NCI-H446 treated with DMSO at 0.1 percent for 48 hours (cell line): Measurements from ENCODE around the gene ACER1.
"Not testable (repeated sequence)": the region's sequence is repeated elsewhere in the genome, so short reads cannot be mapped to it uniquely, and the experiment has no call there.

Experiments
- DNase-seq: peaks from one replicate; lab custom pipeline; 2025; lab: John Stamatoyannopoulos, UW

The ACER1 gene

DNA sequence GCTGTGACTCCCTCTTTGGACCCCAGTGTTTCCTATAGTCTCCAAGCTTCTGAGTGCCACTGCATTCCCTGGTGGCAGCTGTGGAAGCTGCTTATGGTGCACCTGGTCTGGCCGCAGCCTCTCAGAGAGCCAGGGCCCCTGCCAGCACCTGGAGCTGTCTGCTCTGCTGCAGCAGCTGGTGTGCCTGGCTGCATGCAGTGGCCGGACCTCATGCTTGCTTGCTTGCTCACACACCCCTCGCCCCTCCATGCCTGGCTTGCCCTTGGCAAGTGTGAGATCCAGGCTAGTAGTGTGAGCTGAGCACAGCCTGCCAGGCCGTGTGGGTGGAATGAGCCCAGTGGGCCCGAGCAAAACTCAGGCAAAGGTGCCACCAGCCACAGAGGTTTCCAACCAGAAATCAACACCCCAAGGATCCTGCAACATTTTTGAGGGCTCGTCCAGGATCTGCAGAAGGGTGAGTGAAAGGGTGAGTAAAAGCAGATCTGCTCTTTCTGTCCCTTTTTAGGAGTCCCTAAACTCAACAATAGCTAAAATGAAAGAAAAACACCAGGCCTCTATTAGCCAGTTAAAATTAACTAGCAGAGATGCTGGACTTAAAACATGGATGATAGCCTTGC, 46.0 kb downstream of the ACER1 start:
- no peak for DNase-seq

DNA sequence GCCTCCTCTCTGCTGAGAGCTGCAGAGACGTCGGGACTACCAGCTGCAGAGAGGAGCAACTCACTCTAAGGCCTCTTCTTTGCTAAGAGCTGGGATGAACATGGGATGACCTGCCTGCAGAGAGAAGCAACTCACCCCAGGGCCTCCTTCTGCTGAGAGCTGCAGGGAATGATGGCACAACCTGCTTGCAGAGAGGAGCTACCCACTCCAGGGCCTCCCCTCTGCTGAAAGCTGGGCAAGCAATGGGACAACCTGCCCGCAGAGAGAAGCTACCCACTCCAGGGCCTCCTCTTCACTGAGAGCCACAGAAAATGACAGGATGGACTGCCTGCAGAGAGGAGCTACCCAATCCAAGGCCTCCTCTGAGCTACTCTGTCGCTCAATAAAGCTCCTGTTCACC, 46.7 kb downstream of the ACER1 start:
- no peak for DNase-seq

DNA sequence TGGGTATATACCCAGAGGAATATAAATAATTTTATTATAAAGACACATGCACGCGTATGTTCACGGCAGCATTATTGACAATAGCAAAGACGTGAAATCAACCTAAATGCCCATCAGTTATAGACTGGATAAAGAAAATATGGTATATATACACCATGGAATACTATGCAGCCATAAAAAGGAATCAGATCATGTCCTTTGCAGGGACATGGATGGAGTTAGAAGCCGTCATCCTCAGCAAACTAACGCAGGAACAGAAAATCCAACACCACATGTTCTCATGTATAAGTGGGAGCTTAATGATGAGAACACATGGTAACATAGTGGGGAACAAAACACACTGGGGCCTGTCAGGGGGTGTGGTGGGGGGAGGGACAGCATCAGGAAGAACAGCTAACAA, 51.0 kb downstream of the ACER1 start:
- not testable (repeated sequence) for DNase-seq

DNA sequence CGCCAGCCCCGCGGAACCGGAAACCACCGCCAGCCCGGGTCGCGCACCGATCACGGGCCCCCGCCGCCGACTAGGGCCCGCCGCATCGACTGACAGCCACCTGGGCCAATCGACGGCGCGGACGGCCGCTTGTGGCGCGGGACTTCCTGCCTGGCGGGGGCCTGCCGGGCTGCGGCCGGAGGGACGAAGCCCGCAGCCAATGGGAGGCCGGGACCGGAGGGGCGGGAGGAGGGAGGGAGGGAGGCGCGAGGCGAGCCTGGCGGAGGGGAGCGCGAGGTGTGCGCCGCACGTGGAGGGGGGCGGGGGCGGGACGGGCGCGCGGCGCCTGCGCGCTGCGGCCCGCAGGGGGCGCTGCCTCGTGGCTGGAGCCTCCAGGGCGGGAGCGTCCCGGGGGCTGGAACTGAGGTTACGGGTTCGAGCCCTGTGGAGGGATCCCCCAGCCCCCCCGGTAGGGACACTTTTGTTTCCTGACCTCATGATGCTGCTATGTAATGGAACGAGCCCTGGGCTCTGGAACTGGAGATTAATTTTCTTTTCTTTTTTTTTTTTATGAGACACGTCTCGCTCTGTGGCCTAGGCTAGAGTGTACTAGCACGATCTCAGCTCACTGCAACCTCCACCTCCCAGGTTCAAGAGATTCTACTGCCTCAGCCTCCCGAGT, 53.4 kb downstream of the ACER1 start, which contains the start of gene MLLT1:
Gene MLLT1, minus strand, starts transcription at position 45 of the 661 bp plus-strand sequence. CDS start 191 bp downstream, outside the sequence.
- peak; percentile 92 for DNase-seq

DNA sequence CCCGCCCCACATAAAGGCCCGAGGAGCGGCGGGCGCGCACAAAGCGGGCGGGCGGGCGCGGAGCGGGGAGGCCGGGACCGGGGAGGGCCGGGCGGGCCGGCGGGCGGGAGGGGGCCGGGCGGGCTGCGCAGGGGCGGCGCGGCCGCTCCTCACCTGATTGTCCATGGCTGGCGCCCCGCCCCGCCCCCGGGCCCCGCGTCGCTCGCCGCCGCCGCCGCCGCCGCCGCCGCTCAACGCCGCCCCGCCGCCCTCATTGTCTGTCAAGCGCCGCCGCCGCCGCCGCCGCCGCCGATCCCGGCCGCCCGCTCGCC, 53.8 kb downstream of the ACER1 start:
- DNase-seq = no peak

DNA sequence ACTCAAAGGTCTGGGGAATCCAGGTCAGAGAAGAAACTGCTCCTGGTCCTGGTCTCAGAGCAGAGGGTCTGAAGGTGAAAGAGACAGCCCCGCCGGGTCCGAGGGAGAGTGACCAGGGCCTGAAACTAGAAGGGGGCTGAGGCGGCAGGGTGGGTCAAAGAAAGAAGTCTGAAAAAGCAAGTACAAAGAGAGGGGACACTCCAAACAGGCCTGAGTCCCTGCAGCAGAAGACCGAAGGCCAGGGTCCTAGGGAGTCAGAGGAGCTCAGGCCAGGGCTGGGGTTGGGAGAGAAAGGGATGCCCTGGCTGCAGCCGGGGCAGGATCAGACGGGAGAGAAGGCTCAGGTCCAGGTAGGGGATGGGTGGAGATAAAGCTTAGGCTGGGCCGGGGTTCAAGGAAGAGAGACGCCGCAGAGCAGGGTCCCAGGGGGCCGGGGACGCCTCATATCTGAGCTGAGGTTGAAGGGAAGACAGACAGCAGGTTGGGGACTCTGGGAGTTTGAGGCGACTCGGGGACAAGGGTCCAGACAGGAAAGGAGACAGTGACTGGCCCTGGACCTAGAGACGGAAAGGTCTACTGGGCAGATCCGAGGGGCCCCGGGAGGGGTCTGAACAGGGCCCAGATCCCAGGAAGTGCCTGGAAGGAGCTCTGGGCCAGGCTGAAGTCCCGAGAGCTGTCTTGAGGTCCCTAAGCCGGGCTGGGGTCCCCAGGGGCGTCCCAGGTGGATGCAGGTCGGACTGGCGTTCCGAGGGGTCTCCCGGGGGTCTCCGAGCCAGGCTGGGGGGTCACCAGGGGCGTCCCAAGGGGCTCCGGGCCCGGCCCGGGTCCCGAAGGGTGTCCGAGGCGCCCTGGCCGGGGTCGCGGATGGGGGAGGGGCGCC, 54.4 kb downstream of the ACER1 start:
- DNase-seq = no peak

DNA sequence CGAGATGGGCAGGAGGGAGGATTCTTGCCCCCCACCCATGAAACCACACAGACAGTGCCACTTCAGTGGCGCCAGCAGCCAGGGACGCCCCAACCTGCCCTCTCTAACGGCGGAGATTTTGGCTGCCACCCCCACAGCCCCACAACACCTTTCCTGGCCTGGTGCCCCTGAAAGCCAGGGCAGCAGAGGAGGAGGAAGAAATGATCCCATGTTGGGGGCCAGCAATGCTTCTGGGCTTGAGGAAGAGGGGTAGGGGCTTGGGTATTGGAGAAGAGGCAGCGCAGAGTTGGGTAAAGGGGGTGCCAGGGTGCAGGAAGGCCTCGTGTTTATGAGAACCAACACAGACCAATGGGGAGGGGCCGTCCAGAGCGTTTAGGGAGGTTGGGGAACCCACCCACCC, 55.4 kb downstream of the ACER1 start:
- DNase-seq = no peak

DNA sequence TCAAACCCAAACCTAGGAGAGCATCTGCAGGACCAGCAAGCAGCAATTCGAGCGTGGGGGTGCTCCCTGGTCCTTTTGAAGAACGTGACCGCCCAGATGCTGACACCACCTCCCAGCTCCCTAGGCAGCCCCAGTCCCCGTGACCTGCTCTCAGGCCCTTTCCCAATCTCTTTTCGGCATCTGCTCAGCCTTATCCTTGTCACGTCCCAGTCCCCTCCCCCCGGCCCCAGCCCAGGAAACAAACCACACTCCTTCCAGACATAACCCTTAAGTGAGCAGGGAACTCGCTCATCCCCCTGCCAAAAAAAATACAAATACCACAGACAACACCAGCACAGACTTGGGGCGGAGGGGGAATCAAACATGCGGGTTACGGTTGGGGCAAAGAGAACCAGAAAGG, 57.0 kb downstream of the ACER1 start:
- no peak for DNase-seq

DNA sequence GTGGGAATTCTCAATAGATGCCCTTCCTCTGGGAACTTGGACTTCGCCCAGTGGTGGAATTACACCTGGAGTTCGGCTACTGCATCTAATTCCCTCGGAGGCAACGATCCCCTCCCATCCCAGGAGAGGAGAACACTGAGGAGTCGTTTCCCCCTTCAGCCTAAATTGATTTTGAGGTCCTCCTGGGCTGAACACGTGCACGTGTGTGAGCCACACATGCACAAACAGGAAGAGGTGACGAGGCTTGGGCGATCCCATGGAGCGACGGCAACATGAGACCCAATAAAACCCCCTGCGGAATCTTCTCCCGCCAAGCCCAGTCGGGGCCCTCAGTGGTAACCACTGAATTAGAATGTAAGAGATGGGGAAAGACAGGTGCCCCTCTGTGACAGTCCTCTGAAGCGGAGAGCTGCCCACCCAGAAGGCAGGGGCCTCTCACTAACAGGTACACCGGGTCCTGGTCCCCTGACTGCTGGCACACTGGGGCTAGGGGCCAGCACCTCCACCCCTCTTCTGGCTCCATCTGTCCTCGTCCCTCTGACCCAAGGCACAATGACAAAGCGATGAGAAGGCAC, 58.2 kb downstream of the ACER1 start:
- DNase-seq = no peak

DNA sequence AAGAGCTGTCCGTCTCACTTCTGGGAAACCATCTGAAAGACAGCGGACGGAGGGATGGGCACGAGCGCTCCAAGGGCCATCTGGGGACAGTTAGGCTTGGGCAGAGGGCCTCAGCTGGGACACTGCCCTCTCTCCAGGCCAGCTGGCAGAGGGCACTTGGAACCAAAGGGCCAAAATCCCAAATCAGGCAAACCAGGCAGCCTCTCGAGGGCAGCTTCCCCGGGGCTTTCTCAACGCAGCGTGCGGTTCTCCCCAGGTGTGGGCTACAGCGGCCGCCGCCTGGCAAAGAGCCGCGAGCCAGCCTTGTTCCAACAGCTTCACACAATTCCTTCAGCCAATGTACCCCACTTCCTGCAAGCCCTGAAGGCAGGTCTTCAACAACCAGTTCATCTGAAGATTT, 58.7 kb downstream of the ACER1 start:
- no peak for DNase-seq

DNA sequence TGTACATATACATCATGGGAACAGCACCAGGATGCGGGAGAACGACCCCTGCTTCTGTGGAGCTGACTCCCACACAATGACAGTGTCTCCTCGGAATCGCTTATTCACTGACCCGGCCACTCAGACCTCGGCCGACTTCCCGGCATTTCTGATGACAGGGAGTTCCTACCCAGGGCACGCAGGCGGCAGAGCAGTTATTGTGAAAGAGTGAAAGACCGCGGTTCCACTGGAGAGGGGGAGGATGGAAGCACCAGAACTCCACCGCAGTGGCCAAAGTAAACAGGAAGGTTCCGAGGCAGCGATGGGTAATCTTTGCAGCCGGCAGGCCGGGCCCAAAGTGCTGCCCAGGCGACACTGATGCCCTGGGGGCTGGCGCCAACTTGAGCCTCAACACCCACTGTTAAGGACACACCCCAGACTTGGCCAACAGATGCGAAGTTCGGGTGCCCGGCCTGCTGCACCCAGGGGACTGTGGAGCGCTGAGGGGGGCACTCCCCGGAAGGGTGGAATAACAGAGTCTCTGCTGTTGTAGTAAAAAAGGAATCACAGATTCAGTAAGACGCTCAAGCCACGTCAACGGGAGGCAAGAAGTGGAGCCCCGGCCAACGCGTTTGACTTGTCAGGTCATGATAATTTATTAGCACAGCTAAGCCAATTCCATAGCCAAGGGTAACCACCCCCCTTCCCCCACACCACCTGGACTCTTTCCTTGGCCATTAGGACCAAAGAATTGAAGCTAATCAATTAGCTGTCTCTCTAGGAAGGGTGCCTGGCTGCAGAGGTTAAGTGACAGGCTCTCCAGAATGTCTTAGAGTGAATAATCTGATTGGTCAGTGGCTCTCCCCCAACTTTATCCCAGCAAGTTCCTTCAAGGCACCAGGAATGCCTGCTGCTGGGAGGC, 59.5 kb downstream of the ACER1 start:
- peak; percentile 58 for DNase-seq

DNA sequence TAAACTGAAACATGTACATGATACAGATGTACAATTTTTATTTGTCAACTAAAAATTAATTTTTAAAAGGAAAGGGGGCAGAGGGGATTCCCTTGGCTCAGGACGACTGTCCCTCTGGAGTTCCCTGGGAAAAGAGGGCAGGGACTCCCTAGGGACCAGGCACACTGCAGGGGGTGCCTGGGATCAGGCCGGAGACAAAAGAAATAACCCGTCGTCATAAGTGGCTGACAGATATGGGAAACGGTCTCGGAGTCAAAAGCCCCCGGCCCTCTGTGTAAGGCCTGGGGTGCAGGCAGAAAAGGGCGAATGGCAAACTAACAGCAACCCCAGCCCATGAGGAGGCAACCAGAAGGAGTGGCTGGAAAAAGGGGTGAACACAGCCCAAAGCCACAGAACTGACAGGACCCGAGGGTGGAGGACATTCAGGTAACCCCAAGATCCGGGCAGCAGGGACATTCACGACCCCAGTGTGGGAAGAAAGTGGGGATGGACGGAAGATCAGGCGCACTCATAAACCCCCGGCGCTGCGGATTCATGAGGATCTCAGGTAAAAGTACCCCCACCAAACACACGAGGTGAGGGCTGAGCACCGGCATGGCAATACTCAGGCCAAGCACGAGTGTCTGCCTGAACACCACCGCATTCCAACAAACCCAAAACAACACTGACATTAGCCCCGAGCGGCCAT, 60.4 kb downstream of the ACER1 start:
- DNase-seq = no peak

DNA sequence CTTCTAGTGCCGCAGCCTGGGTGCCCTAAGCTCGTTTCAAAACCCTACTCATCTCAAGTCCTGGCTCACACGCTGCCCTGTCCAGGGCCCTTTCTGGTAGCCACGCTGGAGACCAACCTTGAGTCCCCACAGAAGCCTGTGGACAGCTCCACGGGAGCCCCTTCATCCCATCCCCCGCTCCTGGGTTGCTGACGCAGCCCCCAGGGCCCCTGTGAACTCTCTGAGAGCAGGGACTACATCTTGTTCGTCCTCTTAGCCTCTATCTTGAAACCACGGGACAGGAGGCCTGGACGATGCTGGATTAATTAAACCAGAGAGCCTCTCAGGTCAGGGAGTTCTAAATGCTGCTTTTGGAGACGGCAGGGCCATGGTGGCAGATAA, 61.0 kb downstream of the ACER1 start:
- DNase-seq = no peak

DNA sequence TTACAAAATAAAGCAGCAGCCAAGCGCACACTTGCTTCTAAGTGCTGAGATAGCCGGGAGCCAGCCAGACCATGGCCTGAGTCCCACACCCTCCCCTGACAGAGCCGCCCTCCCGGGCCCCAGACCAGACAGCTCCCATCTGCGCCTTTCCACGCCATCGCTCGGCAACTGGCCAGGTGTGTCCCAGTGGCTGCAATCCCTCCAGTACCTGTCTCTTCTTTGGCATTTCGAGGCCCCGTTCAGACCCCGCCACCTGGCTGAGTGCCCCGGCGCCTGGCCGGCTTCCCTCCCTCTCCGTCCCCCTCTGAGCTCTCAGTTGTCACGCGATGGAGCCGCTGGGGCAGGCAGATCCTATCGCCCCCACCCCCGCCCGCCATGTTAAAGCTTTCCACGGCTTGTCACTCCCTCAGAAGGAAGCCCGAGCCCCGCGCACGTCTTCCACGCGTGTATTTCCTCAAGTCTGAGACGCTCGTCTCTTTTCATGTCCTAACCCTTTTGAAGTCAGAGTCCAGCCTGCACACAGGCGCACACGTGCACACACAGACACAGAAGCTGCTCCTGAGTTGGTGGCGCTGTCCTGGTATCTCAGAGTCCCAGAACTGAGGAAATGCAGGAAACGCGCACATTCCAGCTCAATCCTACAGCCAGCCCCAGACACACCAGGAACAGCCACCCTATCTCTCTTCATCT, 61.5 kb downstream of the ACER1 start:
- DNase-seq = peak; percentile 40

DNA sequence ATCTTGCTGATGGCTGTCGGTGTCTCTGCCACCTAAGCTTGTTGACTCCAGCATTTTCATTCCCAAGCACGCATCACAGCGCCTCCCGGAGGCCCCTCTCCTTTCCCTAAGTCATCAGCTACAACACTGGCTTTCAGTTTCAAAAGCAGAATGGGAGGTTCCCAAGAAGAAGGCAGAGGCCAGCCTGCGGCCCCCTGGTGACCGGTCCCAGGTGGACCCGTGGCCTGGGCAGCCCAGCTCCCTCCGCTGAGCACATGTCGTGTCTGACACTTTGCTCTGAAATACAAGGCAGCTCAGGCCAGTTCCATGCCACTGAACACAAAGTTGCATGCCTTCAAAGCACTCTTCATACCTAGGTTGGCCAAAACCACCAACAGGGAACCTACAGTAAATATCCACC, 62.2 kb downstream of the ACER1 start:
- no peak for DNase-seq

DNA sequence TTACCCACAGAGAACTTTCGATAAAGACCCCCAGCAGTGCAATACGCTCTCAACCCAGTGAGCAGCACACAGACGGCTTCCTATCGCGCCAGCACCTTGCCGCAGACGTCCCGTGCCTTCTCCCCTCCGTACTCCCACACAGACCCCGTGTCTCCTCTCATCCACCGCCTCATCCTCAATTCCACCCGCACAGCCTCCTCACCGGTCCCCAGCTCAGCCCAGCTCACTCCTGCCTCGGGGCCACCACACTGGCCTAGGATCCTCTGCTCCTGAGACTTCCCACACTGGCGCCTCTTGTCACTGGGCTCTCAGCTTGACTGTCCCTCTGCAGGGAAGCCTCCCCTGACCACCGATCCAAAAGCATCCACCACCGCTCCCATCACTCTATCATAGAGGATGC, 62.6 kb downstream of the ACER1 start:
- DNase-seq = no peak

DNA sequence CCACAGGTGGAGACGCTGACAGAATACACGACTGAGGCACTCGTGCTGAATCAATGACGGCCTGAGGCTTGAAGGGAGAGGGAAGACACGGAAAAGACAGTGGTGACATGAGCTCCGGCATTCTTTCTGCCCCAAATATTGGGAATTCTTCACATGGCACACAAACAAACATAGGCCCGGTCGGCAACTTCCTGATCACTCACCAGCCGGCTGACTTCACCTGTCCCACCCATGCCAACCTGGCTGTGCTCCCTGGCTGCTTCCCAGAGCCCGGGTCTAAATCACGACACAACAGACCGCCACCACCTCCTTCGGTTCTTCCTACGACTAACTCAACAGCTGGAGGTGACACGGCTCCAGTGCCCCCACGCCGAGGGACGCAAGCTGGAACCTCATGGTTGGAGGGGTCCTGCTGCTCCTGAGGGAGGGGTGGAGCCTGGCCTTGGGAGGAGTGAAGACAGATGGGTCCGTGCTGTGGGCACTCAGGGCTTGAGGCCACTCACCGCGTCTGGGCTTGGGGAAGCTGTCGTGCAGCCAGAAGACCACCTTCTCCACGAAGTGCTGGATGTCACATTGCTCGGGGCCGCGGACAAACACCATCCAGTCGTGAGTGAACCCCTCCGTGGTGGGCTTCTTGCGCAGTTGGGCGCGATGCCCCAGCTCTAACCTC, 63.2 kb downstream of the ACER1 start:
- DNase-seq = no peak

DNA sequence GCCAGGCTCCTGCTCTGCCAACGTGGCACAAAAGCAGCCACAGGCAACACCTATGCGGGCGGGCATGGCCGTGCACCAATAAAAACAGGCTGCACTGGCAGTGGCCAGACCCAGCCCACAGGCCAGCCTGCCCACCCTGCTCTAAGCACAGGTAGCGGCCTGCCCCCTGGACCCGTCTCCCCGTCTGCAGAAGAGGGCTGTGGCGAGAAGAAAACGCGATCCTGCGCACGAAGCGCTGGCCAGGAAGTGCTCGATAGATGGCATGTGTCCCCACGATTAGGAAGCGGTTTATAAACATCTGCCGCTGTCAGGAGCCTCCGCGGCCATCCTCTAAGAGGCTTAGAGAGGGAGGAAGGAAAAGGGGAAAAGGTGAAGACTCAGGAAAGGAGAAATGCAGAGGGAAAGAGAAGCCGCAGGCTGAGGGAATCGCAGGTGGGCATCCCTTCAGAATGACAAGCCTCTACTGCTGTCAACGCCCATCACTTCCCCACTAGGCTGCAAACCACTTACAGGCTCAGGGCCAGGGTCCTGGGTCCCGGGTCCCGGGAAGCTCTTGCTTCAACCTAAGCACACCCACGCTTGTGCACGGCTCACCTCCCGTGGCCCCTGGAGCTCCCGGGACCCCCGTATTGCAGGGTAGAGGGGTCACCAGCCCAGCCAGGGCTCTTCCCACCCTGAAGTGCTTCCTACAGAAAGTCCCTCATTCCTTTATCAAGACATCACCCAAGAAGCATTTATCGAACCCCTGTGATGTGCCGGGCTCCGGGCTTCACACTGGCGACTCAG, 64.1 kb downstream of the ACER1 start:
- DNase-seq = no peak

DNA sequence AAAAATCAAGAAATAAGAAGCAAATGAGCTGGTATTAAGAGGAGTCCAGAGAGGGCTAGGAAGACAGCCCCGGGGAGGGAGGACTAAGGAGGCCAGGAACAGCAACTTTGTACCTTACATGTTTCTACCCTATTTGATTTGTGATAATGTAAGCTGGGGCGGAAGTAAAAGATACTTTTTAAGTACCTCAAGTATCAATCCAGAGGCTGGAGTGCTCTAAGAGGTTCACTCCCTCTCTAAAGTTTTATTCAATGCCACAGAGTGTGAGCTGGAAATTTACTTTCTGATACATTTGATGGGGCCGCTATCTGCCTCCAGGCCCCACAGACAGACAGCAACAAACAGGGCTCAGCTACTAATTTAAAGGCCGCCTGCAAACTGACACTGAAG, 65.0 kb downstream of the ACER1 start:
- no peak for DNase-seq
